Measurements from ENCODE around the gene ATP13A5. TPM values are rescaled to one million over a fixed set of nuclear protein-coding genes. Genes with fewer than 3 reads are reported as not detected.

ATP13A5 gene
- total and polyA plus RNA-seq, 2 experiments from 2014 or later = not detected

DNA sequence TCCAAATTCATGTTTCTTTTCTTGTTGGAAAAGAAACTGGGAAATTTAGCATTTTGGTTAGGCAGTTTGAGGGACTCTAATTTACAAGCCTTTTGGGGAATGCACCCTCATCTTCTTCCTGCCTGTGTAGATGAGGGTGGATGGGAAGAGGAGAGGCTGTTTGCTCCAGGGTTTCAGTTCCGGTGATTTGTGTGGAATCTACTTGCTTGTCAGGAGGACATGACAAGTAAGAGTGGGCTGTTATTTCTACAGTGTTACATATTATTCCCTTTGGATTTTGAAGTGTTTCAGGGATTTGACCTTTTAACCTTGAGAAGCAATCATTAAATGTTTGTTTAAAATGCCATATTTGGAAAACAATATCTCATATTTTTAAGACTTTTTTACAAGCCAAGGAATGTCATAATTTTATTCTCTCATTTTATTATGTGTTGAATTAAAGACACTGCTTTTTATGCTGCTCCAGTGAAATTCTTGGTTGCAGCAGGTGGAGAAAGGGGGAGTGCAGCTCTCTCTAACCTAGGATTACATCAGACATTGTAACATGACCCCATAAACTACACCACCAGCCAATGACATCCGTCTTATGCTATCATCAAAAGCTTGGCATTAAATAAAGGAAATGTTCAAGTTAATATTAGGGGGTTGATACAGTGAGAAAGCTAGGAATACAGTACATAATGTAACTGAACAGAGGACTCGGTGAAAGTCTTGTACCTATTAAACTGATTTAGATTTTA lies 107.3 kb downstream of the ATP13A5 start (continued):
- TF ChIP-seq, protein P1, sequence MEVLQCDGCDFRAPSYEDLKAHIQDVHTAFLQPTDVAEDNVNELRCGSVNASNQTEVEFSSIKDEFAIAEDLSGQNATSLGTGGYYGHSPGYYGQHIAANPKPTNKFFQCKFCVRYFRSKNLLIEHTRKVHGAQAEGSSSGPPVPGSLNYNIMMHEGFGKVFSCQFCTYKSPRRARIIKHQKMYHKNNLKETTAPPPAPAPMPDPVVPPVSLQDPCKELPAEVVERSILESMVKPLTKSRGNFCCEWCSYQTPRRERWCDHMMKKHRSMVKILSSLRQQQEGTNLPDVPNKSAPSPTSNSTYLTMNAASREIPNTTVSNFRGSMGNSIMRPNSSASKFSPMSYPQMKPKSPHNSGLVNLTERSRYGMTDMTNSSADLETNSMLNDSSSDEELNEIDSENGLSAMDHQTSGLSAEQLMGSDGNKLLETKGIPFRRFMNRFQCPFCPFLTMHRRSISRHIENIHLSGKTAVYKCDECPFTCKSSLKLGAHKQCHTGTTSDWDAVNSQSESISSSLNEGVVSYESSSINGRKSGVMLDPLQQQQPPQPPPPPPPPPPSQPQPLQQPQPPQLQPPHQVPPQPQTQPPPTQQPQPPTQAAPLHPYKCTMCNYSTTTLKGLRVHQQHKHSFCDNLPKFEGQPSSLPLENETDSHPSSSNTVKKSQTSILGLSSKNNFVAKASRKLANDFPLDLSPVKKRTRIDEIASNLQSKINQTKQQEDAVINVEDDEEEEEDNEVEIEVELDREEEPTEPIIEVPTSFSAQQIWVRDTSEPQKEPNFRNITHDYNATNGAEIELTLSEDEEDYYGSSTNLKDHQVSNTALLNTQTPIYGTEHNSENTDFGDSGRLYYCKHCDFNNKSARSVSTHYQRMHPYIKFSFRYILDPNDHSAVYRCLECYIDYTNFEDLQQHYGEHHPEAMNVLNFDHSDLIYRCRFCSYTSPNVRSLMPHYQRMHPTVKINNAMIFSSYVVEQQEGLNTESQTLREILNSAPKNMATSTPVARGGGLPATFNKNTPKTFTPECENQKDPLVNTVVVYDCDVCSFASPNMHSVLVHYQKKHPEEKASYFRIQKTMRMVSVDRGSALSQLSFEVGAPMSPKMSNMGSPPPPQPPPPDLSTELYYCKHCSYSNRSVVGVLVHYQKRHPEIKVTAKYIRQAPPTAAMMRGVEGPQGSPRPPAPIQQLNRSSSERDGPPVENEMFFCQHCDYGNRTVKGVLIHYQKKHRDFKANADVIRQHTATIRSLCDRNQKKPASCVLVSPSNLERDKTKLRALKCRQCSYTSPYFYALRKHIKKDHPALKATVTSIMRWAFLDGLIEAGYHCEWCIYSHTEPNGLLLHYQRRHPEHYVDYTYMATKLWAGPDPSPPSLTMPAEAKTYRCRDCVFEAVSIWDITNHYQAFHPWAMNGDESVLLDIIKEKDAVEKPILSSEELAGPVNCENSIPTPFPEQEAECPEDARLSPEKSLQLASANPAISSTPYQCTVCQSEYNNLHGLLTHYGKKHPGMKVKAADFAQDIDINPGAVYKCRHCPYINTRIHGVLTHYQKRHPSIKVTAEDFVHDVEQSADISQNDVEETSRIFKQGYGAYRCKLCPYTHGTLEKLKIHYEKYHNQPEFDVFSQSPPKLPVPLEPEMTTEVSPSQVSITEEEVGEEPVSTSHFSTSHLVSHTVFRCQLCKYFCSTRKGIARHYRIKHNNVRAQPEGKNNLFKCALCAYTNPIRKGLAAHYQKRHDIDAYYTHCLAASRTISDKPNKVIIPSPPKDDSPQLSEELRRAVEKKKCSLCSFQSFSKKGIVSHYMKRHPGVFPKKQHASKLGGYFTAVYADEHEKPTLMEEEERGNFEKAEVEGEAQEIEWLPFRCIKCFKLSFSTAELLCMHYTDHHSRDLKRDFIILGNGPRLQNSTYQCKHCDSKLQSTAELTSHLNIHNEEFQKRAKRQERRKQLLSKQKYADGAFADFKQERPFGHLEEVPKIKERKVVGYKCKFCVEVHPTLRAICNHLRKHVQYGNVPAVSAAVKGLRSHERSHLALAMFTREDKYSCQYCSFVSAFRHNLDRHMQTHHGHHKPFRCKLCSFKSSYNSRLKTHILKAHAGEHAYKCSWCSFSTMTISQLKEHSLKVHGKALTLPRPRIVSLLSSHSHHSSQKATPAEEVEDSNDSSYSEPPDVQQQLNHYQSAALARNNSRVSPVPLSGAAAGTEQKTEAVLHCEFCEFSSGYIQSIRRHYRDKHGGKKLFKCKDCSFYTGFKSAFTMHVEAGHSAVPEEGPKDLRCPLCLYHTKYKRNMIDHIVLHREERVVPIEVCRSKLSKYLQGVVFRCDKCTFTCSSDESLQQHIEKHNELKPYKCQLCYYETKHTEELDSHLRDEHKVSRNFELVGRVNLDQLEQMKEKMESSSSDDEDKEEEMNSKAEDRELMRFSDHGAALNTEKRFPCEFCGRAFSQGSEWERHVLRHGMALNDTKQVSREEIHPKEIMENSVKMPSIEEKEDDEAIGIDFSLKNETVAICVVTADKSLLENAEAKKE (CRISPR knock-in tag; IDR thresholded peaks at IDR 0.05) = no peak

DNA sequence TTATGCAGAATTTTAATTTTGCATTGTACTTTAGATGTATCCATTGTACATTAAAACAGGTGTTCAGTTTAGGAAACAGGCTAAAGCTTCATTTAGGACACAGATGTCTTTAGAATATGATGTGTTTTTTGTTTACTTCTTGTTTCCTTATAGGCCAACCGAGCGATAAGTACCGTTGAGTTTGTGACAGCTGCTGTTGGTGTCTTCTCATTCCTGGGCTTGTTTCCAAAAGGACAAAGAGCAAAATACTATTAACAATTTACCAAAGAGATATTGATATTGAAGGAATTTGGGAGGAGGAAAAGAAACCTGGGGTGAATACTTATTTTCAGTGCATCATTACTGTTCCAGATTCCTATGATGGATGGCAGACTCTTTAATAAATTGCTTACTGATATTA lies 108.1 kb downstream of the ATP13A5 start:
- no peak overlapping the region for H2AFZ ChIP-seq
- no peak overlapping the region for H3K27ac Mint-ChIP-seq
- H3K27ac ChIP-seq (ENCODE audit: low read depth) = no peak overlapping the region
- no peaks in the 10 kb centered on the region; the same call in 2 of the 3 replicates for H3K9me3 Mint-ChIP-seq
- H3K27me3 ChIP-seq (ENCODE audit: insufficient read depth) = no peaks in the 10 kb centered on the region
- H3K36me3 ChIP-seq (ENCODE audit: insufficient read depth) = no peaks in the 10 kb centered on the region
- H3K4me1 ChIP-seq (ENCODE audit: insufficient read depth) = no peaks in the 10 kb centered on the region
- ATAC-seq = no peak
- H3K9me2 ChIP-seq (ENCODE audit: insufficient read depth) = 0 out of 2 replicates have a peak, but pooled peaks cover 5% of the 10 kb centered on the region
- H3K4me3 Mint-ChIP-seq = no peak overlapping the region
- no peaks in the 10 kb centered on the region for H3F3A ChIP-seq (replicated peaks; ENCODE audit: low read depth)
- peaks cover 2% of the 10 kb centered on the region; the same call in 2 of the 3 replicates for H3K4me1 Mint-ChIP-seq
- H3K79me2 ChIP-seq (replicated peaks; ENCODE audit: insufficient read depth) = no peaks in the 10 kb centered on the region
- no peak overlapping the region for H3K4me3 ChIP-seq
- no peaks in the 10 kb centered on the region; the same call in 2 of the 3 replicates for H3K36me3 Mint-ChIP-seq (ENCODE audit: low read depth)
- no peaks in the 10 kb centered on the region for H4K20me1 ChIP-seq (replicated peaks; ENCODE audit: insufficient read depth)
- peaks cover 6% of the 10 kb centered on the region for H3K27me3 Mint-ChIP-seq (ENCODE audit: insufficient read depth, low read depth, poor library complexity)
- DNase-seq (ENCODE audit: low spot score) = no peak
- no peak overlapping the region for H3K4me2 ChIP-seq
- TF ChIP-seq EZH2 (IDR thresholded peaks at IDR 0.05; ENCODE audit: low read depth, unreplicated experiment) (no peak), EZH2phosphoT487 (IDR thresholded peaks at IDR 0.05; ENCODE audit: unreplicated experiment) (no peak)
- TF ChIP-seq, protein P2, sequence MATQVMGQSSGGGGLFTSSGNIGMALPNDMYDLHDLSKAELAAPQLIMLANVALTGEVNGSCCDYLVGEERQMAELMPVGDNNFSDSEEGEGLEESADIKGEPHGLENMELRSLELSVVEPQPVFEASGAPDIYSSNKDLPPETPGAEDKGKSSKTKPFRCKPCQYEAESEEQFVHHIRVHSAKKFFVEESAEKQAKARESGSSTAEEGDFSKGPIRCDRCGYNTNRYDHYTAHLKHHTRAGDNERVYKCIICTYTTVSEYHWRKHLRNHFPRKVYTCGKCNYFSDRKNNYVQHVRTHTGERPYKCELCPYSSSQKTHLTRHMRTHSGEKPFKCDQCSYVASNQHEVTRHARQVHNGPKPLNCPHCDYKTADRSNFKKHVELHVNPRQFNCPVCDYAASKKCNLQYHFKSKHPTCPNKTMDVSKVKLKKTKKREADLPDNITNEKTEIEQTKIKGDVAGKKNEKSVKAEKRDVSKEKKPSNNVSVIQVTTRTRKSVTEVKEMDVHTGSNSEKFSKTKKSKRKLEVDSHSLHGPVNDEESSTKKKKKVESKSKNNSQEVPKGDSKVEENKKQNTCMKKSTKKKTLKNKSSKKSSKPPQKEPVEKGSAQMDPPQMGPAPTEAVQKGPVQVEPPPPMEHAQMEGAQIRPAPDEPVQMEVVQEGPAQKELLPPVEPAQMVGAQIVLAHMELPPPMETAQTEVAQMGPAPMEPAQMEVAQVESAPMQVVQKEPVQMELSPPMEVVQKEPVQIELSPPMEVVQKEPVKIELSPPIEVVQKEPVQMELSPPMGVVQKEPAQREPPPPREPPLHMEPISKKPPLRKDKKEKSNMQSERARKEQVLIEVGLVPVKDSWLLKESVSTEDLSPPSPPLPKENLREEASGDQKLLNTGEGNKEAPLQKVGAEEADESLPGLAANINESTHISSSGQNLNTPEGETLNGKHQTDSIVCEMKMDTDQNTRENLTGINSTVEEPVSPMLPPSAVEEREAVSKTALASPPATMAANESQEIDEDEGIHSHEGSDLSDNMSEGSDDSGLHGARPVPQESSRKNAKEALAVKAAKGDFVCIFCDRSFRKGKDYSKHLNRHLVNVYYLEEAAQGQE (IDR thresholded peaks at IDR 0.05; ENCODE audit: unreplicated experiment) = no peak
- TF ChIP-seq, protein P1 (CRISPR knock-in tag; IDR thresholded peaks at IDR 0.05) = no peak
